H1 (cell line): ENCODE measurements around the gene BRD7. TPM values are rescaled to one million over a fixed set of nuclear protein-coding genes. Genes with fewer than 3 reads are reported as not detected.

ENCODE experiments used
- CTCF ChIP-seq, 3 experiments: IDR thresholded peaks; 1 replicate in 2 of 3; 2 replicates in 1 of 3; pipeline versions ENCODE4 v1.5.1 to v1.6.1; 2011; ENCODE audit warnings: low read length in 3 of 3, mild to moderate bottlenecking in 3 of 3, inconsistent platforms in 2 of 3, low read depth in 1 of 3, moderate library complexity in 1 of 3; ENCODE audit not compliant: insufficient read depth in 1 of 3; ENCODE audit errors: control extremely low read depth in 1 of 3
- KDM5A ChIP-seq: fragments of 200-600 bp; IDR thresholded peaks from 2 replicates; pipeline ENCODE4 v1.7.1; 2012; ENCODE audit warnings: mild to moderate bottlenecking, low read length, inconsistent platforms, mixed read lengths
- MAX ChIP-seq: IDR thresholded peaks from 2 replicates; pipeline ENCODE4 v1.6.1; 2012; ENCODE audit warnings: inconsistent platforms
- RNF2 ChIP-seq: fragments of 200-900, 300-1000 bp; sonication (generic); IDR thresholded peaks from 2 replicates; pipeline ENCODE4 v1.7.1; 2016; ENCODE audit warnings: borderline replicate concordance, low read depth, mild to moderate bottlenecking, antibody characterized with exemption, low read length; ENCODE audit not compliant: poor library complexity, severe bottlenecking; ENCODE audit errors: missing control alignments
- TAF1 ChIP-seq: IDR thresholded peaks from 2 replicates; pipeline ENCODE4 v1.6.1; 2011; ENCODE audit warnings: mild to moderate bottlenecking, low read depth, low read length
- polyA plus RNA-seq, 7 experiments: library from polyadenylated mRNA; depleted of rRNA in 3 of 7; stranded (reverse) in 5 of 7; unstranded in 2 of 7; fragments of >200 nt in 5 of 7; fragments of 200-250 nt in 2 of 7; gene quantifications; 1 replicate in 5 of 7; 2 replicates in 1 of 7; 4 replicates in 1 of 7; pipeline versions ENCODE4 v1.2.1 to v1.2.3, GENCODE V29; 2011 to 2013; ENCODE audit warnings: missing spikeins in 2 of 7, mixed read lengths in 2 of 7
- total RNA-seq: library from RNA; stranded (reverse); fragmentation: NEBNext Ultra II Directional; extraction: Animal tissue kit (Norgen Biotek cat#: 25700); gene quantifications from 2 replicates; pipeline ENCODE4 v1.2.1, GENCODE V29; 2021

Gene BRD7
- total and polyA plus RNA-seq, 2 of the 8 experiments (the other 6 are each of a cell fraction or from before 2014, with no cell fraction given) = 42.5 to 120 TPM

GRCh38 chr16:50368410-50369132 is at the start of gene BRD7 (continued):
- TF ChIP-seq RNF2 (no peak), MAX (peak; percentile 31; the same call in 1 of the 2 replicates), KDM5A (no peak), TAF1 (peak; percentile 55; the same call in 1 of the 2 replicates), CTCF (IDR thresholded peaks at IDR 0.05; ENCODE audit: control extremely low read depth in 1 of 3, insufficient read depth in 1 of 3, low read depth in 1 of 3, low read length in 3 of 3) (peak; percentile 38 to 62 (median 59))
